ENCODE results near the gene EXOC4.

Gene EXOC4

GRCh38 chr7:134065415-134065814, 812.5 kb downstream of the EXOC4 start:
- peaks cover 5% of the 10 kb centered on the region; the same call in 1 of the 2 replicates for H3K36me3 ChIP-seq (ENCODE audit: insufficient read depth, low read length)
- no peak for TF ChIP-seq EZH2phosphoT487 (IDR thresholded peaks at IDR 0.05; ENCODE audit: borderline replicate concordance)
- TF ChIP-seq CTCF (conservative IDR thresholded peaks at IDR 0.05; ENCODE audit: low read length) = no peak
- H3K27me3 ChIP-seq (ENCODE audit: insufficient read depth, low read length, poor library complexity, severe bottlenecking) = no peaks in the 10 kb centered on the region

GRCh38 chr7:134067164-134067563, 814.3 kb downstream of the EXOC4 start:
- TF ChIP-seq CTCF (conservative IDR thresholded peaks at IDR 0.05; ENCODE audit: low read length) = no peak
- Histone ChIP-seq H3K9me3 (ENCODE audit: insufficient read depth, low read depth, low read length) (no peaks in the 10 kb centered on the region), H3F3A (ENCODE audit: low read depth) (no peaks in the 10 kb centered on the region)

More at GRCh38 chr7:134065415-134065814, 812.5 kb downstream of the EXOC4 start:
- H3K4me1 ChIP-seq (ENCODE audit: insufficient read depth, low read length, poor library complexity, severe bottlenecking) = no peaks in the 10 kb centered on the region
- H3F3A ChIP-seq (ENCODE audit: low read depth) = no peaks in the 10 kb centered on the region
- no peak overlapping the region for H3K9ac ChIP-seq (ENCODE audit: low read depth, low read length, poor library complexity, severe bottlenecking)
- H4K20me1 ChIP-seq (ENCODE audit: insufficient read depth, low read length, poor library complexity, severe bottlenecking) = no peaks in the 10 kb centered on the region
- no peak overlapping the region for H2AFZ ChIP-seq (ENCODE audit: low read length)
- H3K79me2 ChIP-seq (ENCODE audit: insufficient read depth, low read length) = no peaks in the 10 kb centered on the region
- no peaks in the 10 kb centered on the region for H3K9me3 ChIP-seq (ENCODE audit: insufficient read depth, low read depth, low read length)
- no peak overlapping the region for H3K4me2 ChIP-seq (ENCODE audit: low read depth, low read length, poor library complexity, severe bottlenecking)
- H3K4me3 ChIP-seq (ENCODE audit: low read length, poor library complexity, severe bottlenecking) = no peak overlapping the region
- no peaks in the 10 kb centered on the region for H3K9me2 ChIP-seq (replicated peaks; ENCODE audit: low read depth, low read length)

GRCh38 chr7:134068670-134069069, 815.8 kb downstream of the EXOC4 start:
- no peak overlapping the region for H3K9ac ChIP-seq (ENCODE audit: low read depth, low read length, poor library complexity, severe bottlenecking)
- no peak overlapping the region for H2AFZ ChIP-seq (ENCODE audit: low read length)
- H4K20me1 ChIP-seq (ENCODE audit: insufficient read depth, low read length, poor library complexity, severe bottlenecking) = no peaks in the 10 kb centered on the region
- H3K36me3 ChIP-seq (ENCODE audit: insufficient read depth, low read length) = peaks cover 5% of the 10 kb centered on the region; the same call in 1 of the 2 replicates
- H3K4me2 ChIP-seq (ENCODE audit: low read depth, low read length, poor library complexity, severe bottlenecking) = no peak overlapping the region
- H3K27me3 ChIP-seq (ENCODE audit: insufficient read depth, low read length, poor library complexity, severe bottlenecking) = no peaks in the 10 kb centered on the region
- no peaks in the 10 kb centered on the region for H3K9me2 ChIP-seq (replicated peaks; ENCODE audit: low read depth, low read length)
- TF ChIP-seq CTCF (conservative IDR thresholded peaks at IDR 0.05; ENCODE audit: low read length) (no peak), EZH2phosphoT487 (IDR thresholded peaks at IDR 0.05; ENCODE audit: borderline replicate concordance) (no peak)
- no peaks in the 10 kb centered on the region for H3F3A ChIP-seq (ENCODE audit: low read depth)
- no peak overlapping the region for H3K4me3 ChIP-seq (ENCODE audit: low read length, poor library complexity, severe bottlenecking)
- no peaks in the 10 kb centered on the region for H3K79me2 ChIP-seq (ENCODE audit: insufficient read depth, low read length)
- H3K4me1 ChIP-seq (ENCODE audit: insufficient read depth, low read length, poor library complexity, severe bottlenecking) = no peaks in the 10 kb centered on the region
- H3K9me3 ChIP-seq (ENCODE audit: insufficient read depth, low read depth, low read length) = no peaks in the 10 kb centered on the region

More at GRCh38 chr7:134067164-134067563, 814.3 kb downstream of the EXOC4 start:
- Histone ChIP-seq H3K4me3 (ENCODE audit: low read length, poor library complexity, severe bottlenecking) (no peak overlapping the region), H3K4me1 (ENCODE audit: insufficient read depth, low read length, poor library complexity, severe bottlenecking) (no peaks in the 10 kb centered on the region), H3K27me3 (ENCODE audit: insufficient read depth, low read length, poor library complexity, severe bottlenecking) (no peaks in the 10 kb centered on the region), H3K4me2 (ENCODE audit: low read depth, low read length, poor library complexity, severe bottlenecking) (no peak overlapping the region), H3K9me2 (replicated peaks; ENCODE audit: low read depth, low read length) (no peaks in the 10 kb centered on the region), H3K36me3 (ENCODE audit: insufficient read depth, low read length) (peaks cover 5% of the 10 kb centered on the region; the same call in 1 of the 2 replicates), H3K9ac (ENCODE audit: low read depth, low read length, poor library complexity, severe bottlenecking) (no peak overlapping the region), H4K20me1 (ENCODE audit: insufficient read depth, low read length, poor library complexity, severe bottlenecking) (no peaks in the 10 kb centered on the region), H2AFZ (ENCODE audit: low read length) (no peak overlapping the region), H3K79me2 (ENCODE audit: insufficient read depth, low read length) (no peaks in the 10 kb centered on the region)
